ENCODE data around the gene TMCC1. TPM values are rescaled to one million over a fixed set of nuclear protein-coding genes. Genes with fewer than 3 reads are reported as not detected.
"Not testable (repeated sequence)": the region's sequence is repeated elsewhere in the genome, so short reads cannot be mapped to it uniquely, and the experiment has no call there.

The TMCC1 gene
- total RNA-seq, 2 donors from 2014 or later = 34.4 to 35.7 TPM

DNA sequence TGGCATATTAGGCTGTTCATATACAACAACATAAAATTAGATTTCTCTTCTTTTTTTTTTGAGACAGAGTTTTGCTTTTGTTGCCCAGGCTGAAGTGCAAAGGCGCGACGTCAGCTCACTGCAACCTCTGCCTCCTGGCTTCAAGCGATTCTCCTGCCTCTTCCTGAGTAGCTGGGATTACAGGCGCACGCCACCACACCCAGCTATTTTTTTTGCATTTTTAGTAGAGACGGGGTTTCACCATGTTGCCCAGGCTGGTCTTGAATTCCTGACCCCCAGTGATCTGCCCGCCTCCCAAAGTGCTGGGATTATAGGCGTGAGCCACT is 218.8 kb downstream of the TMCC1 start:
- ATAC-seq (peak; percentile 28), DNase-seq (peak in 1 of 2 donors; percentile 29)
- intact Hi-C loops (cut with DNase I, micrococcal nuclease) = not testable (repeated sequence)

- intact Hi-C loops (cut with DNase I, micrococcal nuclease) = no loop called here
- DNase-seq (no peak), ATAC-seq (peak; percentile 83)
These were observed 219.4 kb downstream of the TMCC1 start for GRCh38 chr3:129673897-129674797.

DNA sequence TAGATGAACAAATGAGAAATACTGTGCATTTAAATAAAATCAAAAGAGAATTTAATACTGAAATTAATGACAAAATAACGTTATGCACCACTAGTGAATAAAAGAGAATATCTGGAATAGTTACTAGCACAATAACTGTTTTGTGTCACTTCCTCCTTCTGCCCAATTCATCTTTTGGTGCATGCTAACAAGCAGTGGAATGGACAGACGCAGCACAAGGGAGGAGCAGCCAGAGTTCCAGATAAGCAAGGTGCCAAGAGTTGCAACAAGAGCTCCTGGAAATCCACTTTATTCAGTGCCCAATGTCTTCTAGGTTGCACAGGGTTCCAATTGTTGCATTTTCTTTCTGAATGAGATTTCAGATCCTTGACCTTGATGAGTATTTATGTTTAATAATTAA is 220.5 kb downstream of the TMCC1 start:
- DNase-seq = no peak
- intact Hi-C loops (cut with DNase I, micrococcal nuclease) = no loop called here
- ATAC-seq = peak; percentile 40

- intact Hi-C loops (cut with DNase I, micrococcal nuclease) = no loop called here
- DNase-seq (no peak), ATAC-seq (no peak)
These were observed 221.1 kb downstream of the TMCC1 start for GRCh38 chr3:129672412-129672811.

DNA sequence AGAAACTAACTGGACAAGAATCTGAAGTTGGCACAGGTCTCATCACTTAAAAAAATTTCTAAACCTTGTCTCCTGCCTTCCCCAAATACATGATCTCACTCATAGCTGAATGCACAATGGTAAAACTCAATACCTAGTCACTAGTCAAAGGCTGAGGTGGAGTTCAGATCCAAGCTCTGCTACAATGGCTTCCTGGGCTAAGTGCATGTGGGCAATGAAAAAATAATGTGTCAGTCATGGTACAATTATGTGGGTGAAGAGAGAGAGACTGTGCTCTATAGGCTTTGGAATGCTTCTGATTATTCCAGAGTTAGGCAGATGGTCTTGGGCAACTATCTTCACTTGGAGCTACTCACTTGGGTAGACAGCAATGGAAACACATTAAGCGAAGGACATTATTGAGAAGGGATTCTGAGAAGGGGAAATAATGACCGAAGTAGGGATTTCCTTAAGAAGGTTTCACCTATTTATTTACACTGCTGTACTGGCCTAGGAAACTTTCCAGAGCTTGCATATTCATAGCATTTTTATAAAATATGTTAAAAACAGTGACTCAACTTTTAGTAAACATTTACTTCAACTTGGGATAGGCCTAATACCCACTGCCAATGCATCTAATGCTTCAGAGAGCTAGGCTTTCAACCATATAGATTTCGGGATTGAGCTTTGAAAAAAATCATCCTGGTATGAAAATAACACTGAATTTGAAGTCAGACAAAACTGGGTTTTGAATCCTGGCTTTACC is 228.3 kb downstream of the TMCC1 start:
- no peak for DNase-seq
- no peak for ATAC-seq
- intact Hi-C loops (cut with DNase I, micrococcal nuclease) = no loop called here

DNA sequence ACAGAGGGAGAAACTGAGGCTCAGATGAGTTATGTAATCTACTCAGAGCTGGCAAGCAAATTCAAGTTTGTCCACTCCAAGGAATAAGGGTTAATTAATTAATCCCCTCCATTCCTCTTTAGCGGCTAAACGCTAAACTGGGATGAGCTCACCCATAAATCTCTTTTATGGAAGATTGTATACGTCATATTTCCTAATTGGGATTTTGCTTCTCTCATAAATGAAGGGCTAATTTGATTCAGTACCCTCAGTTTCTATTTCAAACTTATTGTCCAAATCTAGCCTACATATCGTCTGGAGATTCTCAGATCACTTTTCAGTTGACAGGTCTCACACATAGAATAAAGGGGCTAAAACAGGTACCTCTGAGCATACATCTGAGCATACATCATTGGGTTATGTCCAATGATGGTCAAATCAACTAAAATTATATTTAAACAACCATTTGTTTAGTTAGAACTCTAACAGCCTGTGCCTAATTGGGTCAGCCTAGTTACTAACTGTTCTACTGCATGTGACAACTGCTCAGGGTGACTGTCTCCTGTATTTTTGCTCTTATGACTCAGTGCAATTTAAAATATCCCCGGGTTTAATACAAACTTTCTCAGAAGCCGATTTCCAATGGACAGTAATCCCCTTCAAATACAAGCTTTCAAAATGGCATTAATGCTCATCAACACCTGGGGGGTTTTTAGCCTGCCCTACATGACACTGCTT is 229.4 kb downstream of the TMCC1 start:
- DNase-seq (no peak), ATAC-seq (no peak)
- intact Hi-C loops (cut with DNase I, micrococcal nuclease) = no loop called here

DNA sequence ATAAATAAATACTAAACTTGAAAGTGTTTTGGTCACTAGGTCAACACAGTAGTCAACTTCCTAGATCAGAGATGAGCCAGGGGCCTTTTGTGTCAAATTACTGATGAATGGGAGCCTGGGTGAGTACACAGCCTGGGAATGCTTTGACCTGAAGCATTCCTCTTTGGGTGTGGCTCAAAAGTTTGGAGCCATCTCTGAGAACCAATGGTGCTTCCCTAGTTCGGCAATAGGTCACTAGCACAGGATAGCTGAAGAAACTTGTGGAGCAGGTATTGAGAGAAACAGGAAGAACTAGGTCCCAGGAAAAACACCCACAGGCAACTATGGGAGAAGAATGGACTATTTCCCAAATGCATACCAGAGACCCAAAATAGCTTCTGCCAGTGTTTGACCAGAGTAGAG is 230.5 kb downstream of the TMCC1 start:
- intact Hi-C loops (cut with DNase I, micrococcal nuclease) = no loop called here
- ATAC-seq (peak; percentile 73), DNase-seq (no peak)

GRCh38 chr3:129662191-129662608 is 231.3 kb downstream of the TMCC1 start:
- intact Hi-C loops (cut with DNase I, micrococcal nuclease) = no loop called here
- ATAC-seq (peak; percentile 33), DNase-seq (no peak)

GRCh38 chr3:129661766-129662165 is 231.7 kb downstream of the TMCC1 start:
- DNase-seq = no peak
- ATAC-seq = no peak
- intact Hi-C loops (cut with DNase I, micrococcal nuclease) = no loop called here

GRCh38 chr3:129658110-129658843 is 235.2 kb downstream of the TMCC1 start:
- peak; percentile 22 for ATAC-seq
- intact Hi-C loops (cut with DNase I, micrococcal nuclease) = no loop called here

GRCh38 chr3:129657261-129658046 is 236.1 kb downstream of the TMCC1 start:
- ATAC-seq (peak; percentile 52), DNase-seq (no peak)
- intact Hi-C loops (cut with DNase I, micrococcal nuclease) = no loop called here

More at GRCh38 chr3:129658110-129658843, 235.2 kb downstream of the TMCC1 start:
- no peak for DNase-seq

GRCh38 chr3:129656659-129657247 is 236.8 kb downstream of the TMCC1 start:
- intact Hi-C loops (cut with DNase I, micrococcal nuclease) = no loop called here
- ATAC-seq (peak; percentile 85), DNase-seq (no peak)

DNA sequence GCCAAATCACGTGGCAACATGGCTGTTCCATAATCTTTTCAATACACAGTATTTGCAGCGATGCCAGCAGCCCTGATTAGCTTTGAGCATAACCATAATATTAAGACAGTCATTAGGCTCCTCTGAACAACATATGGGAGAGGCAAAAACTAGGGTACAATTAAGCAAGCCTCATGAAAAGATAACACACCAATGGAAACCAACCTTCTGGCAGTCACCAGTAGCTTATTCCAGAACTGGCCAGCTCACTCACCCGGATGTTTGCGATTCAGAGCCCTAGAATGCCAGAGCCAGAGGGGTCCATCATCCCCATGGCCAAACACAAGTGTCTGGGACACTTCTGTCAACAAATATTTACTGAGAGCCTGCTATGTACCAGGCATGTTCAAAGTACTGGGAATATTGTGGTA is 238.2 kb downstream of the TMCC1 start:
- DNase-seq = no peak
- ATAC-seq = no peak
- intact Hi-C loops (cut with DNase I, micrococcal nuclease) = no loop called here

DNA sequence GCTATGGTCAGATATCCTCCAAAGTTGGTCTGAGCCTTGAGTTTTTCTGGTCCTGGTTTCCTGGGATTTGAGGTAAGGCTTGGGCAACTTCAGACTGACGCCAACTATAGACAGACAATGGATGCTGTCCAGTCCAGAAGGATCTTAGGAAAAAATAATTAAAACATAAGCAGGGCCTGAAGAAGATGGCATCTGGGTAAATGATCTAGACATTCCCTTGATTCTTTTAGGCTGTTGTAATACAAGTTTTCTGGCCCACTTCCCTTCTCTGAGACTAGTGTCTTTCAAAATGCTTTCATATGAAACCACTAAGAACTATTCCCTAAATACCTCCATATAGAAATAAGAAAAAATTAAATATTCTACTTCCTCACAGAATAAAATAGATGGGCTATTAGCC is 239.4 kb downstream of the TMCC1 start:
- DNase-seq (no peak), ATAC-seq (no peak)
- intact Hi-C loops (cut with DNase I, micrococcal nuclease) = no loop called here

DNA sequence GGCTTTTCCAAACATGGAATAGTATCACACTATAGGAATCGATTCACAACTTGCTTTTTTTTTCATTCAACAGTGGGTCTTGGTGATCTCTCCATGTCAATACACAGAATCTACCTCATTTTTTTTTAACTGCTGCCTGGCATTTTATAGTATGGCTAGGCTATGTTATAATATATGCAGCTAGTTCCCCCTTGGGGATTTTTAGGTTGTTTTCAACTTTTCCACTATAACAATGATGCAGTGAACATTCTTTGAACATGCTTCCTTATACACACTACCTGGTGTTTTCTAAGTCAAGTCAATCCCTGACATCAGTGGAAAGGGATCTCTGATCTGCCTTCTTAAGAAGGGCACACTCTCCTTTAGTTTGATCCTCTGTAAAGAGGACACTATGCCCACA is 240.5 kb downstream of the TMCC1 start:
- intact Hi-C loops (cut with DNase I, micrococcal nuclease) = no loop called here
- no peak for ATAC-seq
- no peak for DNase-seq

- intact Hi-C loops (cut with DNase I, micrococcal nuclease) = loop anchor here in 1 of 2 donors (2.0 kb wide), 2 partner anchors 173 to 283 kb away; no protein-coding TSS in a partner anchor
- DNase-seq (peak in 1 of 2 donors; percentile 17), ATAC-seq (no peak)
These were observed 241.9 kb downstream of the TMCC1 start for GRCh38 chr3:129651435-129652202.

All from left colon (tissue), 2 donors.